IMR-90 (cell line): Measurements from ENCODE around the gene BET1L.

Source experiments
- CHD1 ChIP-seq: IDR thresholded peaks from 2 replicates; pipeline ENCODE4 v1.6.1; 2012; ENCODE audit warnings: low read depth, low read length, improper control_type of control experiment
- MAFK ChIP-seq: IDR thresholded peaks from 2 replicates; pipeline ENCODE4 v1.6.1; 2012; ENCODE audit warnings: low read depth, low read length, improper control_type of control experiment
- POLR2A ChIP-seq: IDR thresholded peaks from 2 replicates; pipeline ENCODE4 v1.6.1; 2012; ENCODE audit warnings: mild to moderate bottlenecking, low read depth, low read length
- TF ChIP-seq, protein P1 (sequence below): conservative IDR thresholded peaks from 2 replicates; pipeline ENCODE4 v1.5.1; 2012; ENCODE audit warnings: mild to moderate bottlenecking, low read depth, low read length, improper control_type of control experiment
- TF ChIP-seq, protein P2 (sequence below): fragments of 150-350 bp; IDR thresholded peaks from 2 replicates; pipeline ENCODE4 v1.6.1; 2016; ENCODE audit warnings: low read depth, mild to moderate bottlenecking, low read length, moderate library complexity, borderline replicate concordance

DNA sequence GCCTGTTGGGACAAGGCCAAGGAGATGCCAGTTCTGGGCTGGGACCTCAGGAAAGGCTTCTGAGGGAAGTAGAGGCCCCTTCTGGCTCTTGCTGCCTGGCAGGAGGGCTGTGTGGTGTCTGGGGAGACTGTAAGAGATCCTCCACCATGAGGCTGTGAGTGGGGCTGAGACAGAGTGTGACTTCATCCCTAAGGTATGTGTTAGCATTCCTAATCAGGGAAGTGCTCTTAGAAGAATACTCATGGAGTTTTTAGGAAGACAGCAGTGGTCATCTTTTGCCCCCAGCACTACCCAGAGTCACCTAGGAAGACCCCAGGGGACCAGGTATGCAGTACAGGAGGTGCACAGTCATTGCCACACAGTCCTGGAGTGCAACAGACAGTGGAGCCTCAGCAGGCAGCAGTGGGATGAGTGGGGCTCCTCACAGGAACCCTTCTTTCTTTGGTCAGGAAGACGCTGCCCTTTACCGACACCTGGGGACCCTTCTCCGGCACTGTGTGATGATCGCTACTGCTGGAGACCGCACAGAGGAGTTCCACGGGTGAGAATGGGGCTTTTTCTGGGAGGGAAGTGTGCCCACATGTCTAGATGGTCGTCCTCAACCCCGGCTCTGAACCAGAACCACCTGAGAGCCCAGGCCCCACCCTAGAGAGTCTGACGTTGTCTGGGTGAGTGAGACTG, 3.1 kb upstream of the BET1L start:
- TF ChIP-seq, protein P1, sequence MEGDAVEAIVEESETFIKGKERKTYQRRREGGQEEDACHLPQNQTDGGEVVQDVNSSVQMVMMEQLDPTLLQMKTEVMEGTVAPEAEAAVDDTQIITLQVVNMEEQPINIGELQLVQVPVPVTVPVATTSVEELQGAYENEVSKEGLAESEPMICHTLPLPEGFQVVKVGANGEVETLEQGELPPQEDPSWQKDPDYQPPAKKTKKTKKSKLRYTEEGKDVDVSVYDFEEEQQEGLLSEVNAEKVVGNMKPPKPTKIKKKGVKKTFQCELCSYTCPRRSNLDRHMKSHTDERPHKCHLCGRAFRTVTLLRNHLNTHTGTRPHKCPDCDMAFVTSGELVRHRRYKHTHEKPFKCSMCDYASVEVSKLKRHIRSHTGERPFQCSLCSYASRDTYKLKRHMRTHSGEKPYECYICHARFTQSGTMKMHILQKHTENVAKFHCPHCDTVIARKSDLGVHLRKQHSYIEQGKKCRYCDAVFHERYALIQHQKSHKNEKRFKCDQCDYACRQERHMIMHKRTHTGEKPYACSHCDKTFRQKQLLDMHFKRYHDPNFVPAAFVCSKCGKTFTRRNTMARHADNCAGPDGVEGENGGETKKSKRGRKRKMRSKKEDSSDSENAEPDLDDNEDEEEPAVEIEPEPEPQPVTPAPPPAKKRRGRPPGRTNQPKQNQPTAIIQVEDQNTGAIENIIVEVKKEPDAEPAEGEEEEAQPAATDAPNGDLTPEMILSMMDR = no peak
- TF ChIP-seq, protein P2, sequence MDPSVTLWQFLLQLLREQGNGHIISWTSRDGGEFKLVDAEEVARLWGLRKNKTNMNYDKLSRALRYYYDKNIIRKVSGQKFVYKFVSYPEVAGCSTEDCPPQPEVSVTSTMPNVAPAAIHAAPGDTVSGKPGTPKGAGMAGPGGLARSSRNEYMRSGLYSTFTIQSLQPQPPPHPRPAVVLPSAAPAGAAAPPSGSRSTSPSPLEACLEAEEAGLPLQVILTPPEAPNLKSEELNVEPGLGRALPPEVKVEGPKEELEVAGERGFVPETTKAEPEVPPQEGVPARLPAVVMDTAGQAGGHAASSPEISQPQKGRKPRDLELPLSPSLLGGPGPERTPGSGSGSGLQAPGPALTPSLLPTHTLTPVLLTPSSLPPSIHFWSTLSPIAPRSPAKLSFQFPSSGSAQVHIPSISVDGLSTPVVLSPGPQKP = no peak
- peak; percentile 71 for TF ChIP-seq POLR2A
- TF ChIP-seq CHD1 = no peak
- TF ChIP-seq MAFK = no peak
